Stimulated activated CD8-positive, alpha-beta memory T cell treated with anti-CD3 and anti-CD28 coated beads, Interleukin-12 subunit alpha, Interleukin-12 subunit beta, amount 100 ng/mL, for 4 hours (primary cell): ENCODE measurements around the gene MIPEP.
"Not testable (repeated sequence)": the region's sequence is repeated elsewhere in the genome, so short reads cannot be mapped to it uniquely, and the experiment has no call there.

ENCODE experiments used
- DNase-seq: peaks from one replicate; pipeline ENCODE4 v3.0.0-alpha.2; 2020; ENCODE audit warnings: low read depth

MIPEP gene

DNA sequence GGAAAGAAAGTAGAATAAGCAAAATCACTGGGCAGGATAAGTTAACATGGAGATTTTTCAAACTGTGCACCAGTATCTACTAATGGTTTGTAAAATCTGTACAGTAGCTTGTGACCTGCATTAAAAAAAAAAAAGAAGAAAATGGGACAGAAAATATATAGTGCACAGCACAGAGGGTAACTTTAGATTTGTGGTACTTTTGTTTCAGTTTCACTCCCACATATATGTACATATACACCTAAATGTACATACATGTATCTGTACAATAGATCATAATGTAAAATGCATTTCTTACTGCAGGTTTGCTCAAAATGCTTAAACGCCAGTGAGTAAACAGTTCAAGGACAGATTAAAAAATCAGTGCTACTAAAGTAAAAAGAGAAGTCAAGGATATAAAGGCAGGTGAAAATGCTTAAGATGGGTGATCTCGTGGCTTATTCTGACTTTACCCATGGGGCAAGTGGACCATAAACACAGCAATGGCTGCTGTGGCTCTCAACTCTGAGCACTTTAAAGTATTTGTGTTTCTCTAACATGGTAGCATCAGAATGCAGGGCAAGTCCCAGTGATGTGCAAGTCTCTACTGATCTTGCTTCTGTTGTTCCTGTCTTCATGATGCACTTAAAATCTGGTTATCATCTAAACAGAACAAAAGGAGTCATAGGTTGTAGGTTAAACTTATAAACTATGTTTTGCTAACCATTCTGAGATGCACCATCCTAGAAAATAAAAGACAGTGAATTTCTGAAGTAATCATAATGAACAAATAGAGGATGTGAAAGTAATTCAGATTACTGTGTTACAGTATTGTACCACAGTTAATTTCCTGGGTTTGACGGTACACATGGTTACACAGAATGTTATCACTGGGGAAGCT lies 112.3 kb downstream of the MIPEP start:
- DNase-seq: no peak

DNA sequence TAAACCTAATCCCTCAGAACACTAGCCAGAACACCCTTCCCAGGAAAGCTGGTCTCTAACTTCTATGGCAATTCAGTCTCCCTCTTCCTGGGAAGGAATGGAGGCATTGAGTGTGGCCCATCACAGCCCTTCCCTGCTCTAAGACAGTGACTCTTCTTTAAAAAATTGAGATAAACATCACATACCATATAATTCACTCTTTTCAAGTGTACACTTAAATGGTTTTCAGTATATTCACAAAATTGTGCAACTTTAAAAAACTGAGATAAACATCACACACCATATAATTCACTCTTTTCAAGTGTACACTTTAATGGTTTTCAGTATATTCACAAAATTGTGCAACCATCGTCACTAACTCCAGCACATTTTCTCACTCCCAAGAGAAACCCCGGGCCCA lies 116.5 kb downstream of the MIPEP start:
- no peak for DNase-seq

DNA sequence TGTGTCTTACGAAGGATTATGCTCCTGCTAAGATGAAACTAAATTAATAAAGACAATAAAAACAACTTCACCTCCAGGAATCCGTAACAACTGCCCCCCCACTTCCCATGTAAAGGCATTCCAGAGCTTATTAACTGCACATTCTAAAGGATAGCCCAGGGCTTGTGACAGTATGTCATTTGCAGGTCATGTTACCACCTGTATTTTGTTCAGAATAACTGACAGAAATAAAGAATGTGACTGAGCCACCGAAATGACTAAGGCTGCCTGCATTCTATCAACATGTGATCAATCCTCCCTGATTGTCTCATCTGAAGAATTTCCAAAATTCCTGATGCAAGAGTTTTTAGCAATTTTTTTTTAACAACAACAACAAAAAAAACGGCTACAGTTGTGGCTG lies 117.2 kb downstream of the MIPEP start:
- DNase-seq: no peak

DNA sequence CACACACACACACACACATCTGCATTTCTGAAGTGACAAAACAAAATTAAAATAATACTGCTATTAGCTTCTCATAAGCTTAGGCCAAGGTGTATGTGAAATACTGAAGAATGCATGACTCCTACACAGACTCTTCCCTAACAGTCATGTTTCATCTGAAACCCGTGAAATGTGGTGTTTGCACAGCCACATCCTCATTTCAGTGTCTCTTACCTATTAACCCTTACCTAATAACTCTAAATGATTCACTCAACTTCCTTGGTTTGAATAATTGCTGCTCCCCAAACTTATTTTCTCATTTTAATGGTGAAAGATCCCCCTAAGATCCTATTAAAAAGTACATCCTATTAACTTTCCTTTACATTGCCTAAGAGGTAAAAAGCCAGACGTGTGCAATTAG lies 117.6 kb downstream of the MIPEP start:
- DNase-seq: no peak

DNA sequence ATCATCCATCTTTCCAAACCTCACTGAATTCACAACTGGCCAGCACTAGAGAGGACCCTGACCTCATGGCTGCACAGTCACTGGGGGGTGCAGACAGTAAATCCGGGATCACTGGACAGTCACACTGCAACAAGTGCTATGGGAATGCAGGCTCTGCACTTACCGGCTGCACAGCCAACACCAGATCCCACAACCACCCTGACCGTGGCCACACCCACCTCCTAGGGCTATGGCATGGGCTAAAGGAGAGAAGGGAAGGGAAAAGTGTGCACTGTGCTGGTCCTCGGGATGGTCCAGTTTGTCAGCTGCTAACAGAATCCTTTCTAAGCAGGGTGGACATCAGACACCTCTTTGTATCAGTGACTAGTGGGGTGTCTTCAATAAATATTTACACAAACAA lies 118.2 kb downstream of the MIPEP start:
- no peak for DNase-seq

DNA sequence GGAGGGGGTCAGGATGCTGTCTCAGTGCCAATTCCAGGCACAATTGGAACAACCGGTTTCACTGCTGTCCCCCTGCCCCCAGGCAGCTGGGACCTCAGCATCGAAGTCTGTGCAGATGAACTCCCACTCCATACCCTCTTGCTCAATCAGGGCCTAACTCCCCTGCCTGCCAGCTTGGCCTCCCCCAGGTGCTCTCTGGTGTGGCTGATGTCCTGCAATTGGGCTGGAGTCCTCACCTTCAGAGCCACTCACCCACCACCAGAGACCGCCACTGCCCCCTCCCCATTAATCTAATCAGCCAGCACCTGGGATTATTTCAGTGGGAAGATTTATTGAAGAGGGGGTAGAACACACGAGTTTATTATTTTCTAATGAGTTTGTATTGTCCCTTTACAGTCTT lies 118.8 kb downstream of the MIPEP start:
- DNase-seq: no peak

DNA sequence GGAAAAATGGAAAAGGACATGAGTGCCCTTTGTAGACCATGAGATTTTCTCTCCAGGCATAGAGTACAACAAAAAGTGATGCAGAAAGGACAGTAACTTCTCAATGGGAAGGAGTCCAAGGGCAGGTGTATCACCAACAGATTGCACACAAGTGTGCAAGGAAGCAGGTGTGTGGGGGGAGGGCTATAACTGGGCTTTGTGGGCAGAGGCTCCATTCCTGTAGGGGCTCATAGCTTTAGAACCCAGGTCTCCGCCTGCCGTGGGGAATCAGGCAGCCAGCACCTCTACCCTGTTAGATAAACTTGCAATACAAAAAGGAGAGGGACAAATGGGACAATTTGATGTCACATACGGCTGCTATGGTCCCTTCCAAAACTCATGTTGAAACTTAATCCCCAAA lies 119.8 kb downstream of the MIPEP start:
- DNase-seq: no peak

DNA sequence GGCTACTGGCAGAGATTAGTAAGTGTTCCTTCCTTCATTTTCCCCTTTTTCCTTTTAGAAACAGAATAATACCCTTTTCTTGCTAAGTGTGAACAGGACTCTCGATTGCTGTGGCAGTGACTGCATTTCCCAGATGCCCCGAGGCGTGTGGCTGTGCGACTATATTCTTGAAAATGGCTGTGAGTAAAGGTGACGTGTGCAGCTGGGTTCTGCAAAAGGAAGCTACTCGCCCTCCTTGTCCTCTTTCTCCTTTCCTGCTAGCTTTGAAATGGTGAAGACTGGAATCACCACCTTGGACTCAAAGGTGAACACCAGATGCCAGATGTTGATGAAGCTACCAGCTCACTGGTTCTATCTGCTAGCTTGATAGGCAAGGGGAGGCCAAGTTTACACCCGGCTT lies 121.4 kb downstream of the MIPEP start:
- DNase-seq: no peak

DNA sequence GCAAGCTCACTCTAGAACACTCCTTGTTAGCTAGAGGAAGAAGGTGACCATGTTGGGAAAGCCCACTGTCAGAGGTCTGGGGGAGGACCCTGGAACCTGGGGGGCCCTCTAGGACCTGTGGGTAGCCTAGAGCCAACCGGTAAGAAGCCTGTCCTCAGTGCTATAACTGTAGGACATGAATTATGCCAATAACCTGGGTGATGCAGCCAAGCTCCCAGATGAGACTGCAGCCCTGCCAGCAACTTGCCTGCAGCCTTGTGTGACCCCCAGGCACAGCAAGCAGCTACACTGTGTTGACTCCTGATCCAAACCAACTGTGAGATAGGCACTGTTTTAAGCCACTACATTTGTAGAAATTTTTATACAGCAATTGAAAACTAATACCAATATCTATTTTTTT lies 122.3 kb downstream of the MIPEP start:
- DNase-seq: no peak

DNA sequence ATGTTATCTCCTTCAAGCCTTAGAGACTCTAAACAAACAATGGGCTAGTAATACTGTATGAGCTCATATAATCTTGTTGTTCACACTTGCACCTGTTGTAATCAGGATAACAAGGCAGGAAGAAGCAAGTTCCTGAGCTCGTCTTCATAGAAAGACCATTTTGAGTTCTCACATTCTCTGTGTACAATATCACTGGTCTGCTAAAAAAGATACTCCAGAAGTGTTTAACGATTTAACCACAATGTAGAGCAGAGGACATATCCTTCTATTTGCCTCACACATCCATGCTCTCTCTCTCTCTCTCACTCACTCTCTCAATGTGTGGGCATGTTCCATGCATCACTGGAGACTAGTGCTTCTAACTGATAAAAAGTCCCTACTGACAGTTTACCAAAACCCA lies 122.9 kb downstream of the MIPEP start:
- DNase-seq: no peak

DNA sequence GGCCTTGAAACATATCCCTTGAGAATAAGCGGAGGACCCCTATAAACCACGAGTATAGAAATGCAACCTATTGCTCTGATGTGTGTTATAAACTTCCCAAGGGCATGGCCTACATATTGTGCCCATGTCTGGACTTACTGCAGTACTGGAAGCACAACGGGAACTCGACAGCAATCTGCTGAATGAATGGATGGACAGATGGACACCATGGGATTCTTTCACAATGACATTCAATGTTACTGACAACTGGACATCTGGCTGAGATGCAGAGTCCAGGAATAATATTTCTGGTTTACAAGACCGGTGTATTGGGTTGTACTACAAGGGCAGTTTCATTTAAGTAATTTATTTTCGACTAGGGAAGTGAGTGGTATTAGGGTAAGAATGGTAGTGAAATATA lies 123.7 kb downstream of the MIPEP start:
- no peak for DNase-seq

DNA sequence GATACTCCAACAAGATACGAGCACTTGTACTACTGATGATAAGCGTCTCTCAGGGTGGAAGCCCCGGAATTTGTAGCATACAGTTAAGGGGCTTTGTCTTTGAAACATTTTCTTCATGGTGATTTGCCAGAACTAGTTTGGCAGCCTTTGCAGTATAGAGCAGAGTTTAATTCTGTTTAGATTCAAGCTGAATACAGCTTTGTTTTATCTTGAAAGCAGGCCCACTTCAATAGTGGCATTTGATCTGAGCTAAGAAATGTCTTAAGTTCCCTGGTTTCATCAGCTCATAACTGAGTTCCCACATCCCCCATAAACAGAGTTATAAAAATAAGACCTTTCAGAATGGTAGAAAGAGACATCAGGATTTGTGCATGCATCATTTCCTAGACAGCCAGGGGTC lies 125.9 kb downstream of the MIPEP start:
- no peak for DNase-seq

DNA sequence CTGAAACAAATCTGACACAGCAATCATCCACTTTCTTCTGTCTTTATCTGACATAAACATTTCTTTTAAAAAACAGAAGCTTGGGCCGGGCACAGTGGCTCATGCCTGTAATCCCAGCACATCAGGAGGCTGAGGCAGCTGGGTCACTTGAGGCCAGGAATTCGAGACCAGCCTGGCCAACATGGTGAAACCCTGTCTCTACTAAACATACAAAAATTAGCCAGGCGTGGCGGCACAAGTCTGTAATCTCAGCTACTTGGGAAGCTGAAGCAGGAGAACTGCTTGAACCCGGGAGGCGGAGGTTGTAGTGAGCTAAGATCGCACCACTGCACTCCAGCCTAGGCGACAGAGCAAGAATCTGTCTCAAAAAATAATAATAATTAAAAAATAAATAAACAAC lies 127.4 kb downstream of the MIPEP start:
- not testable (repeated sequence) for DNase-seq

DNA sequence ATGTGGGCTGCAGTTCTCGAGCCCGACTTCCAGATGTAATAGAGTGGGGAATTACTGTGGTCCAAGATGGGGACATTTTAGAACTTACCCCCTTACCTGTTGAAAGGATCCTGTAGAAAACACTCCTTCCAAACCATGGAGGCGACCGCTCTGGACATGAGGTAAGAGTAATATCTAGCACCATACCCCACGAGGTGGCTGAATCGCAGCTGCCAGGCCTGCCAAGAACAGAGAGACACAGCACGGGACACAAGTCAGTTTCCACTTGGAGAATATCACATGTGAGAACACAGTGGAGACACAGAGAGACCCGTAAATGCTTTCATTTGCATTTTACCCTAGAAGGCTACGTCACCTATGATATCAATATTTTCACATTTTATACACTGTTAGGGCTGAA lies 129.2 kb downstream of the MIPEP start:
- no peak for DNase-seq

DNA sequence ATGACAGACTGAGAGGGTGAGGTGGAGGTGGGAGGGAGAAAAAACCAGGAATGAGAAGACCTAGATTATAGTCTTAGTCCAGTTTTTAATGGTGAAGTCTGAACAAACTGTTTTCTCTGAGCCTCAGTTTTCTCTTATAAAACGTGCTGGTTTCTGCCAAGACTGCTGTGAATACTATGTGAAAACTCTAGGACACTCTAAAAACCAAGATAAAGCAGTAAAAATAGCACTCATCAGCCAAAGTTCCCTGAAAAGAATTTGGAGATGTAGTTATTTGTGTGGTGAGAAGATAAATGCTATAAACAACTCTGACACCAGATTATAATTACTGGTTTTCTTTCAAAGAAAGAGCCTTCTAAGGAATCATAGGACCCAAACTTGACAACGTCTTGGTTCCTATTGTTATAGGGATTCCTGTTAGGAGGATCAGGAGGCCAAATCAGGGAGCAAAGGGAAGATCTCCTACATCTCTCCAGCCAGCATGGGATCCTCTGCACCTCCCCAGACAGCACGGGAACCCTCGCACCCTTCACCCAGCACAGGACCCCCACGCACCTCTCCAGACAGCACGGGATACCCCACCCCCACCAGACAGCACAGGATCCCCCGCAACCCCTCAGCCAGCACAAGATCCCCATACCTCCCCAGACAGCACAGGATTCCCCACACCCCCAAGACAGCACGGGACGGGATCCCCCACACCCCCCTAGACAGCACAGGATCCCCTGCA lies 130.2 kb downstream of the MIPEP start:
- no peak for DNase-seq

DNA sequence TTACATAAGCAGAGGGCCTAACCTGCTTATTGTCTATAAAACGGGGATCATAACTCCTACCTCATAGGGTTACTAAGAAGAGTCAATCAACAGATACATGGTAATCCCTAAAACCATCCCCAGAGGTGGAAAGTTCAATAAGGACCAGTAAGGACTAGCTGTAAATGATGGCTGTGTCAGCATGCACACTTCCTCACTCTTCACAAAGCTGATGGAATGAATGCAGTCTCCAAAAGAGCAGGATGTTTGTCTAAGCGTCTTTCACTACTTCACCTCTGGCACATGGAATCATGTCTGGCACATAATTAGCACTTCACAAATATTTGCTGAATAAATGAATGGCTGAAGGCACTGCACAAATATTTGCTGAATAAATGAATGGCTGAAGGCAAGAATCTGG lies 134.2 kb downstream of the MIPEP start:
- no peak for DNase-seq

DNA sequence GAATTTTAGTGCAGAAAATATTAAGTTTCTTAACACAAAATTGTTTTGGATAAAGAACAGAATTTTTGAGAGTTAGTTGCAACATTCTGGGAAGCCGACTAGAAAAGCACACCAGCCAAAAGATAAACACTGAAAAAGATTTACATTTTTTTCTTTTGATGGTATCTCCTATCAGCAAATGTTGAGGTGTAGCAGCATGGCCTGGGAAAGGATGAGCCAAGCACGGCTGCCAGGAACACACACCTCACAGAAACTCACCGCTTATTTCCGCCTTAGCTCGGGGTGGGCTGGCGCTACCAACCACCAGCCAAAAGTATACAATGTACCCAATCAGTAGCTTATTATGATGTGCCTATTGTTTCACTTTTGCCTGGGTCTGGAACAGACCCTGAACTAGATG lies 134.7 kb downstream of the MIPEP start:
- no peak for DNase-seq

DNA sequence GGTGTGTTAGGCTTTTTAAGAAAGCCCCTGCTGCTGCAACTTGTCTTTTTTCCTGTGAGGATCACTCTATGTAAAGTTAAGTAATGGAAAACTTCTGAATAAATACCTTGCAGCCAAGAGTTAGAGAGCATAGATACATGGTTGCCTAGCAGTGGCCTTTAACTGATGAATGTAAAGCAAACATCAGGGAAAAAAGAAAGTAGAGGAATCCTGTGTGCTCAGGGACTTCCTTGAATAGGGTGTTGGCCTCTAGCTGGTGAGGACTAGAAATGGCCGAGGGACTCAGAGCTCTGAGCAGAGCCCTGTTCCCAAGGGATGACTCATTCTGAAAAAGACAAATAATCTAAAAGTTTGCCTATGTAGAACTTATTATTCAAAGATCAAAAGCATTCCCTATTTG lies 135.7 kb downstream of the MIPEP start:
- DNase-seq: no peak

DNA sequence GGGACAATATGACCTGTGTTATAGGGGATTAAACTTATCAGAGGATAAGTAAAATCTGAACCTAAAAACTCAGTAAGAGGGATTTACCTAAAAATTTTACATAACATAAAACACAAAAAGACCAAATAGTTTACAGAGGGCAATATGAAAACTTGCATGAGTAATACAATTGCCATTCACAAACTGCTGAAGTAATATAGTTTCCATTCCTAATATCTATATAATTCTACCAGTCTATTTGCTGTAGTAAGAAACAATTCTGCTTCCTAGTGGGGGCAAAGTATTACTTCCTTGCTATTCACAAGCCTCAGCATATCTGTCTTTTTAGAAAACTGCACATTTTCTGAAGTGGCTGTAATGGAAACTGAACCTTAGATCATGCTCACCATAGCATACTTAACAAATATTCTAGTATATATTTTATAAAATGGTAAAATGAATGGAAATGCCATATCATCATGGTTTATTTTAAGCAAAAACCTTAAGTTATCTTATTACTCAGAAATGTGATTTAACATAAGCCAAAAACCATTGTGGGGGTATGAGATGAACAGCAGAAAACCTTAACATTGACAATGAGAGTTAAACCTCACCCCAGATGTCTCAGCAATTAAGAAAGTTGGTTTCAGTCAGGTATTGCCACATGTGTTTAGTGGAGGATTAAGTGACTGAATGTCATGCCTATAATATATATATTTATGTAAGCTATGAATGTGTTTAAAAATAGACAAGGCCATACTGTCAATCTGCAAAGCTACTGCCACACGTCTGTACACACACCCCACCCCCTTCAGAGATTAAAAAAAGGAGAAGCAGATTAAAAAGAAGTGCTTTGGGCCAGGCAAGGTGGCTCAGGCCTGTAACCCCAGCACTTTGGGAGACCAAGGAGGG lies 136.8 kb downstream of the MIPEP start:
- DNase-seq: no peak

DNA sequence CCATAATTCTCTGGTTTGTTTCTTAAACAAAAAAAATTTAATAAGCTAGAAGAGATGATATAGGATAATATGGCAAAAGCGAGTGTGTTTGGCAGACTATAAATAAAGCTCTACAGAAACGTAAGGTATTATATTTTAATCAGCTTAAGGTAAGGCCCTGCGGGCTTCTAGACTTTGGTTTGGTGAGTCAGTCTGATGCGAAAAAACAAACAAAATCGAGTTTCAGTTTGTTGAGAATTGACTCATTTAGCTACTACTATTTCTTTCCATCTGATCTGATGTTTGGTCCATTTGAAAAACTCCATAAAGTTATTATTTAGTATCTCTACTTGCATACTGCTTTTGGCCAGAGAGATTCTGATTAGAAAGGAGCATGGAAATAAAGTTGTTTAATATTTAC lies 138.0 kb downstream of the MIPEP start:
- no peak for DNase-seq

DNA sequence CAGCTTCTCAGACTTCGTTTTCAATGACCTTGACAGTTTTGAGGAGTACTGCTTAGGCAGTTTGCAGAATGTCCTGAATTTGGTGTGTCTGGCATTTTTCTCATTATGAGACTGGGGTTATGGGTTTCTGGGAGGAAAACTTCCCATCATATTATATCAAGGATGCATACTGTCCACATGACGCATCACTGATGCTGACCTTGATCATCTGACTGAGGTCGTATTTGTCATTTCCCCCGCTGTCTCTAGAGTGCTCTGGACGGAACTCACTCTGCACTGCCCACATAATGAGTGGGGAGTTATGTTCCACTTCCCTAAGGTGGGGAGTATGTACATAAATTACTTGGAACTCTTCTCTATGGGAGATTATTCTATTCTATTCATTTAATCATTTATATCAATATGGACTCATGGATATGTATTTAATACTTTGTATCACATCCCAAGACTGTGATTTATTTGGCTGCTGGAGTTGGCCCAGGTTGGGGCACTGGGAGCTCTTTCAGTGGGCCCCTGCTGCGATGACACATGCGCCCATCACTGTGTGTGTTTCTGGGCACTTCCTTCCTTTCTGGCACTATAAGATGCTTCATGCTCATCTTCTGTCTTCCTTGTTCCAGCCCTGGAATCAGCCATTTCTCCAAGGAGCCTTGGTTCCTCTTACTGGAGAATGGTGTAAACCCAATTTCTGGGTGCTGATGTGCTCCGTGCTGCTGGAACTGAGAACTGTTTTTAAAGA lies 138.6 kb downstream of the MIPEP start:
- DNase-seq: no peak

DNA sequence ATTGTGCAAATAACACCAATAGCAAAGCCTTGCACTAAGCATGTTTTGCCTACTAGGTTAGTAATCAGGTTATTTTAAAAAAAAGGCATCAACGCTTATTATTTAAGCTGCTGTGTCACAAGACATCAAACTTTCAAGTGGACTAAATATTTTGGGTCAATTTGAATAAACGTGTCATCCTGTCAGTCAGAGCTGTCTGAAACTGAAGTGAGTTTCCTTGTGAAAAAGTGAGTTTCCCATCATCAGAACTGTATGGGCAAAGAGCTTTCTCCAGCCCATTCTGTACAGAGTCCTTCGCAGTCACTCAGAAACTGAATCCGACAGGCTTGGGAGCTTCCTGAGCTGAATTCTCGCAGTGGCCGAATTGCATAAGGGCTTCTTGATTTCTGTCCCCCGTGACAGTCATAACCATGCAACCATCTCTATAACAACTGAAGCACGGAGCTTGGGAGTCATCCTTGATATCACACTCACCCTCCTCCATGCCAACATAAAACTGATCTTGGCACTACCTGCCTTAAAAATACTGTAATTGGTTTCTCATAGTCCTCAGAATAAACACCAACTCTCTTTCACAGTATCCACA lies 139.8 kb downstream of the MIPEP start:
- no peak for DNase-seq
